ENCODE measurements around the gene NFIC. TPM values are rescaled to one million over a fixed set of nuclear protein-coding genes. Genes with fewer than 3 reads are reported as not detected.

The NFIC gene
- total RNA-seq, 1 experiment from 2014 or later = 8.0 TPM

GRCh38 chr19:3468211-3468610 is 101.8 kb downstream of the NFIC start:
- no peak overlapping the region for H2BK12ac ChIP-seq (ENCODE audit: insufficient read length, low read depth, low read length)
- no peak overlapping the region for H2BK15ac ChIP-seq (ENCODE audit: low read depth, low read length)
- H2BK120ac ChIP-seq (ENCODE audit: low read depth, low read length, poor library complexity, severe bottlenecking) = no peak overlapping the region
- peaks cover 11 to 17% of the 10 kb centered on the region in 2 experiments for H3K9me3 Mint-ChIP-seq
- no peak overlapping the region for H2BK20ac ChIP-seq (ENCODE audit: low read depth, low read length, poor library complexity, severe bottlenecking)
- no peak overlapping the region for H2AK5ac ChIP-seq (ENCODE audit: insufficient read length, low read length)
- no peaks in the 10 kb centered on the region for H3K79me1 ChIP-seq (ENCODE audit: insufficient read depth, low read depth, low read length, poor library complexity, severe bottlenecking)
- no peak overlapping the region for H2AFZ ChIP-seq (ENCODE audit: low read length)
- H4K5ac ChIP-seq (ENCODE audit: insufficient read length, low read depth, low read length) = no peak overlapping the region
- peaks cover 4 to 11% of the 10 kb centered on the region in 2 experiments; a peak in 3 of 4 replicates for H3K4me1 Mint-ChIP-seq
- no peaks in the 10 kb centered on the region for H3K79me2 ChIP-seq (ENCODE audit: insufficient read depth, low read length)
- no peak overlapping the region for H3K27ac ChIP-seq (ENCODE audit: insufficient read length, low read depth, low read length)
- H4K8ac ChIP-seq (replicated peaks; ENCODE audit: insufficient read length, low read depth, low read length) = no peak overlapping the region
- H3K4me3 Mint-ChIP-seq = no peak overlapping the region
- no peak overlapping the region for H3K4me2 ChIP-seq (ENCODE audit: insufficient read depth, insufficient read length, low read length)
- H4K91ac ChIP-seq (ENCODE audit: insufficient read length, low read depth, low read length) = no peak overlapping the region
- H3K18ac ChIP-seq (ENCODE audit: insufficient read length, low read depth, low read length) = no peak overlapping the region
- H3K4me1 ChIP-seq (ENCODE audit: insufficient read depth, low read length) = no peaks in the 10 kb centered on the region
- DNase-seq = no peak
- no peak overlapping the region for H2BK5ac ChIP-seq (ENCODE audit: insufficient read length, low read length)
- no peak overlapping the region for H3K27ac Mint-ChIP-seq
- no peak overlapping the region for H3T11ph ChIP-seq (ENCODE audit: low read length)
- no peaks in the 10 kb centered on the region for H3K23me2 ChIP-seq (ENCODE audit: insufficient read length, low read depth, low read length, poor library complexity, severe bottlenecking)
- H3K14ac ChIP-seq (ENCODE audit: insufficient read depth, low read length) = no peak overlapping the region
- peaks cover 8% of the 10 kb centered on the region; the same call in 1 of the 2 replicates for H3K27me3 ChIP-seq (ENCODE audit: insufficient read depth, low read length)
- no peaks in the 10 kb centered on the region for H3K9me3 ChIP-seq (ENCODE audit: control insufficient read depth, low read depth, low read length)
- no peaks in the 10 kb centered on the region for H4K20me1 ChIP-seq (ENCODE audit: control insufficient read depth, insufficient read depth, insufficient read length)
- no peak for TF ChIP-seq CTCF (conservative IDR thresholded peaks at IDR 0.05)
- H3K4ac ChIP-seq (ENCODE audit: low read depth, low read length) = no peak overlapping the region
- no peak overlapping the region for H3K23ac ChIP-seq (ENCODE audit: insufficient read length, low read depth, low read length)
- H3K56ac ChIP-seq (ENCODE audit: insufficient read length, low read depth, low read length) = no peak overlapping the region
- peaks cover 78% of the 10 kb centered on the region for H3K27me3 Mint-ChIP-seq (ENCODE audit: low read depth)
- no peak overlapping the region for H3K9ac ChIP-seq (ENCODE audit: extremely low read depth, insufficient read length, low read length)
- WGBS (ENCODE audit: extremely low coverage, insufficient read length, low lambda C conversion rate) = no CpG with 5 or more reads among the region's 3 CpGs
- H3K36me3 Mint-ChIP-seq (ENCODE audit: insufficient read depth in 1 of 3, low read depth in 3 of 3) = peaks cover 0 to 4% (median 0%) of the 10 kb centered on the region in 3 experiments; a peak in 2 of 7 replicates
